Upper lobe of right lung (tissue), 1 donor: Measurements from ENCODE around the gene MAN1A1. TPM values are rescaled to one million over a fixed set of nuclear protein-coding genes. Genes with fewer than 3 reads are reported as not detected.

Experiments
- ATAC-seq: fragments of 200-7000 bp; cut with Tn5 transposase; one replicate; pipeline ENCODE4 v1.9.1; 2020; ENCODE audit warnings: mild to moderate bottlenecking, moderate library complexity
- DNase-seq: peaks from one replicate; pipeline ENCODE4 v3.0.0-alpha.2; 2020
- H3K27ac ChIP-seq: fragments of 200-600 bp; one replicate; pipeline ENCODE4 v1.8.0; 2022
- H3K27me3 ChIP-seq: fragments of 200-600 bp; one replicate; pipeline ENCODE4 v1.8.0; 2022; ENCODE audit warnings: mild to moderate bottlenecking
- H3K36me3 ChIP-seq: fragments of 200-600 bp; one replicate; pipeline ENCODE4 v1.8.0; 2022
- H3K4me1 ChIP-seq: fragments of 200-600 bp; one replicate; pipeline ENCODE4 v1.8.0; 2022
- H3K4me3 ChIP-seq: fragments of 200-600 bp; one replicate; pipeline ENCODE4 v1.8.0; 2022; ENCODE audit warnings: mild to moderate bottlenecking
- H3K9me3 ChIP-seq: fragments of 200-600 bp; one replicate; pipeline ENCODE4 v1.8.0; 2022
- intact Hi-C: fragments of 100-400 bp; cut with DNase I; formaldehyde crosslinking; loops from one replicate; pipeline ENCODE4 v1.11.0; 2022
- total RNA-seq: library from RNA; stranded (reverse); fragmentation: NEBNext Ultra II Directional; extraction: Animal tissue kit (Norgen Biotek cat#: 25700); gene quantifications from one replicate; pipeline ENCODE4 v1.2.1, GENCODE V29; 2021
- TF ChIP-seq, protein P1 (sequence below): fragments of 200-600 bp; IDR thresholded peaks from one replicate; pipeline ENCODE4 v1.8.0; 2022; ENCODE audit warnings: antibody characterized with exemption
- donor health status: DM: no; HTN: yes; CAD: no; lungs with severe emphysema.

Gene MAN1A1
- total RNA-seq, 1 donor from 2014 or later = 74.0 TPM

DNA sequence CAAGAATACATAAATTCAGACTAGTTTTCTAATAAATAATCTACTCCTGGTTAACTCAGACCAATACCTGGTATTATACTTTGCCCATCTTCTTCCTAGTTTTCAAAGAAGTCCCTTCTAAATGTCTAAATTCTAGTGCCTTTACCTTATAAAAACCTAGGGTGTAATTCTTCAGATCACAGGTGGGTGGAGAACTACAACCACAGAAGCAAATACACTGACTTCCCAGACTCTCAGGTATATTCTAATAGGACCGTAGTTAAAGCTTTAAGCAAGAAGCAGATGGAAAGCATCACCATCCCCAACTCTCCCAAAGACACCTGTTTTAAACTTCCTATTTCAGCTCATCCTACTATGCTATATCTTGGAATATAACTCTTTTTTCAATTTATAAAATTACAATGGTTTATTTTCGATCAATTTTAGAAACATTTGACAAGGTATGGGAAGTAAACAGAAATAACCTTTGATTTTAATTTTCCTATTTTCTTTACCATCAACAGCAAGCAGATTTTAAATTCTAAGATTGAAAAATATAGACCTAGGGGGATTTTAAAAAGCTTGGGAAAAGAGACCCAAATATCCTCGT lies 15.8 kb downstream of the MAN1A1 start:
- Histone ChIP-seq H3K36me3 (no peaks in the 10 kb centered on the region), H3K9me3 (no peaks in the 10 kb centered on the region), H3K27ac (no peak overlapping the region), H3K4me1 (peaks cover 21% of the 10 kb centered on the region), H3K4me3 (no peak overlapping the region), H3K27me3 (no peaks in the 10 kb centered on the region)
- DNase-seq (no peak), ATAC-seq (peak; percentile 75)
- TF ChIP-seq, protein P1, sequence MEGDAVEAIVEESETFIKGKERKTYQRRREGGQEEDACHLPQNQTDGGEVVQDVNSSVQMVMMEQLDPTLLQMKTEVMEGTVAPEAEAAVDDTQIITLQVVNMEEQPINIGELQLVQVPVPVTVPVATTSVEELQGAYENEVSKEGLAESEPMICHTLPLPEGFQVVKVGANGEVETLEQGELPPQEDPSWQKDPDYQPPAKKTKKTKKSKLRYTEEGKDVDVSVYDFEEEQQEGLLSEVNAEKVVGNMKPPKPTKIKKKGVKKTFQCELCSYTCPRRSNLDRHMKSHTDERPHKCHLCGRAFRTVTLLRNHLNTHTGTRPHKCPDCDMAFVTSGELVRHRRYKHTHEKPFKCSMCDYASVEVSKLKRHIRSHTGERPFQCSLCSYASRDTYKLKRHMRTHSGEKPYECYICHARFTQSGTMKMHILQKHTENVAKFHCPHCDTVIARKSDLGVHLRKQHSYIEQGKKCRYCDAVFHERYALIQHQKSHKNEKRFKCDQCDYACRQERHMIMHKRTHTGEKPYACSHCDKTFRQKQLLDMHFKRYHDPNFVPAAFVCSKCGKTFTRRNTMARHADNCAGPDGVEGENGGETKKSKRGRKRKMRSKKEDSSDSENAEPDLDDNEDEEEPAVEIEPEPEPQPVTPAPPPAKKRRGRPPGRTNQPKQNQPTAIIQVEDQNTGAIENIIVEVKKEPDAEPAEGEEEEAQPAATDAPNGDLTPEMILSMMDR = peak; percentile 52
- intact Hi-C loops = no loop called here

DNA sequence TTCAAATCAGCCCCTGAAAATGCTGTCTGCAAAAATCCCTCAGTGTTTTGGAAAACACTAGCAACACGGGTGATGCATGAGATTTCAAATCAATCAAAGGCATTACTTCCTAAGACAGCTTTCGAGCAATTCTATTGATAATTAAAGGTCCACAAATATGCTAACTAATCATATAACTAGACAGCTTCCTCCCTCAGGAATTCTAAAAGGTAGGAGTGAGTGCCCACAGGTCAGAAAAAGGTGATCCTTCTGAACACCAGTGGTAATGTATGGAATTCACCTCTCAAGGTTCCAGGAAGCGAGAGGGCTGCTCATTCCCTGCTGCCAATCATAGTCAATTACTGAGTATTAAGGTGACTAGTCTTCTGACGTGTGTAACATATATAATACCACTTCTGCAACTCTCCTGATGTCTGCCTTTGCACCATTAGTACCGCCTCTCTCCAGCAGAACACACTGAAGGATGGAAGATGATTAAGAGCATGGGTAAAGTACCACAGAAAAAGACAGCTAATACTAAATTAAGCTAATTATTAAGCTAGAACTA lies 16.4 kb downstream of the MAN1A1 start:
- Histone ChIP-seq H3K27ac (no peak overlapping the region), H3K4me1 (peaks cover 21% of the 10 kb centered on the region), H3K4me3 (no peak overlapping the region), H3K9me3 (no peaks in the 10 kb centered on the region), H3K27me3 (no peaks in the 10 kb centered on the region), H3K36me3 (no peaks in the 10 kb centered on the region)
- TF ChIP-seq, protein P1 = no peak
- no peak for DNase-seq
- ATAC-seq = no peak
- intact Hi-C loops = no loop called here

DNA sequence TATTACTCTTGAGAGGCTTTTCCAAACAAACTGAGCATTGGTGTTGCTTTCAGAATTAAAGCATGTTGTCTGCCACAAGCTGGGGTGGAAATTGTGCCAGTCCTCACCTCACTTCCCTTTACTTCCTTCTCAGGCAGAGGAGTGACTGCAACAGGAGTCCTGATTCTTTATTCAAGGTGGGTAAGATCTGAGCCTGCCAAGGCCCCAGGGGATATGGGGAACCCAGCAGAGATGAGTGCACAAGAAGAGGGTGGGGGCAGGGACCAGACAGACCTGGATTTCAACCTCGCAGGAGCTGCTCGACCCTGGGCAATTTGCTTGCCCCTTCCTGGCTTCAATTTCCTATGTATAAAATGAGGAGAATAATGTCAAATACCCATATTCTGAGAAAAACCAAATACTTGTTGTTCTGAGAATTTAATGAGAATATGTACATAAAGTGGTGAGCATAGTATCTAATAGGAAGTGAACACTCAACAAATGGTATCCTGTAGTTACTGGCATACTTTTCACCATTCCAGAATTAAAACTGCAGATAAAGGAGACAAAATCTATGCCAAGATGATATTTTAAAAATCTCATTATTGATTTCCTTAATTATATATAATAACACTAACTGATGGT lies 17.8 kb downstream of the MAN1A1 start:
- H3K9me3 ChIP-seq = no peaks in the 10 kb centered on the region
- H3K27ac ChIP-seq = no peak overlapping the region
- H3K4me1 ChIP-seq = peaks cover 21% of the 10 kb centered on the region
- ATAC-seq (no peak), DNase-seq (no peak)
- H3K4me3 ChIP-seq = no peak overlapping the region
- no peaks in the 10 kb centered on the region for H3K27me3 ChIP-seq
- TF ChIP-seq, protein P1 = no peak
- intact Hi-C loops = no loop called here
- peaks cover 3% of the 10 kb centered on the region for H3K36me3 ChIP-seq

DNA sequence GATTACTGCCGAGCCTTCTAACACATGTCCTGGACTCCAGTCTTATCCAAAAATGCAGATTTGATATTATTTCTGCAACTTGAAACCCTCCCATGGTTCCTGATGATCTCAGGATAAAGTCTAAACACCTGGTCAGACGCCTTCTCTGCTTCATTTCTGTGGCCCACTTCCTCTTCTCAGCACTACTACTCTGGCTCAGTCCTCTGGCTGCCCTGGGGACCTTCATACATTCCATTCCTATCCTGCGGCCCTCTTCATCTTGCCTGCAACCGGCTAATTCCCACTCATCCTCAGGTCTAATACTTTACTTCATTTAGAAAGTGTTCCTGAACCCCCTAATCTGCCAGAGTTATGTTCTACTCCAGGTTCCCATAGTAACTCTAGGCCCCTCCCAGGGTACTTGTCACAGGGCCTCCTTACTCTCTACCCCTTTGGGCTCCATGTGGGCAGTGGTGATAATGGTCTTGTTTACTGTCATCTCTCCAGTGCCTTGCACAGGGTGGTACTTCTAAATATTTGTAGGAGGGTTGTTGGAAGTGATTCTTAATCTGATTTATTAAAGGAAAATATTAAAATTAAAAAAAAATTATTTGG lies 18.9 kb downstream of the MAN1A1 start:
- ATAC-seq (no peak), DNase-seq (no peak)
- Histone ChIP-seq H3K4me3 (no peak overlapping the region), H3K9me3 (no peaks in the 10 kb centered on the region), H3K36me3 (peaks cover 4% of the 10 kb centered on the region), H3K27ac (no peak overlapping the region), H3K27me3 (no peaks in the 10 kb centered on the region), H3K4me1 (peaks cover 17% of the 10 kb centered on the region)
- TF ChIP-seq, protein P1 = no peak
- intact Hi-C loops = no loop called here

DNA sequence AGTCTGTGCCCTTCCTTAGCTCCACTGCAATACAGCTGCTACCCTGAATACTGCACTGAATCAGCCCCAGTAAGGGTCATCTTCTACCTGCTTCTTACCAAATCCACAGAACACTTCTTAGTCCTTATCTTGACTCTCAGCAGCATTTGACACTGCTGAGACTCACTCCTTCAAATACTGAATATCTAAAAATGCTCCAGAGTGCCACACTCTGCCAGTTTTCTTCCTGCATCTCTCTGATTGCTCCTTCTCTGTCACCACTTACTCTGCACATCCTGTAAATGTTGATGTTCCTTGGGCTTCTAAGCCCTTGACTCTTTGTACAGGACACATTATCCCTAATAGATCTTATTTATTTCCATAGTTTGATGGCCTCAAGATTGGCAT lies 19.8 kb downstream of the MAN1A1 start:
- intact Hi-C loops = no loop called here
- ATAC-seq (no peak), DNase-seq (no peak)
- Histone ChIP-seq H3K36me3 (peaks cover 4% of the 10 kb centered on the region), H3K9me3 (no peaks in the 10 kb centered on the region), H3K27me3 (no peaks in the 10 kb centered on the region), H3K4me3 (no peak overlapping the region), H3K27ac (no peak overlapping the region), H3K4me1 (peaks cover 9% of the 10 kb centered on the region)
- TF ChIP-seq, protein P1 = no peak
